K562 (cell line): ENCODE data around the gene MDC1. TPM values are rescaled to one million over a fixed set of nuclear protein-coding genes. Genes with fewer than 3 reads are reported as not detected.
A peak's percentile ranks its signal among the peaks of the same experiment; 100 is the strongest.

Experiments used
- E2F5 ChIP-seq: sonication (generic); formaldehyde crosslinking; IDR thresholded peaks from 2 replicates; pipeline ENCODE4 v1.8.0; 2022; ENCODE audit warnings: mild to moderate bottlenecking, missing genetic modification reagents
- L3MBTL2 ChIP-seq: fragments of 450-650 bp; IDR thresholded peaks from 2 replicates; pipeline ENCODE4 v1.6.1; 2016; ENCODE audit warnings: mild to moderate bottlenecking, moderate library complexity
- MTA1 ChIP-seq: fragments of 450-650 bp; IDR thresholded peaks from 2 replicates; pipeline ENCODE4 v1.6.1; 2017; ENCODE audit warnings: borderline replicate concordance
- MTA2 ChIP-seq: fragments of 450-650 bp; IDR thresholded peaks from 2 replicates; pipeline ENCODE4 v1.6.1; 2016; ENCODE audit warnings: low read depth
- NELFE ChIP-seq: IDR thresholded peaks from 2 replicates; pipeline ENCODE4 v1.6.1; 2011; ENCODE audit warnings: mild to moderate bottlenecking; ENCODE audit not compliant: insufficient read depth, insufficient read length
- PBX2 ChIP-seq, 2 experiments: IDR thresholded peaks in 1 of 2; conservative IDR thresholded peaks in 1 of 2; 2 replicates each; pipeline ENCODE4 v1.6.1; 2016; ENCODE audit warnings: low read depth in 2 of 2, mild to moderate bottlenecking in 1 of 2, missing compliant biosample characterization in 1 of 2, missing genetic modification characterization in 1 of 2, moderate library complexity in 1 of 2
- POLR2AphosphoS5 ChIP-seq: IDR thresholded peaks from 2 replicates; pipeline ENCODE4 v1.6.1; 2011; ENCODE audit warnings: mild to moderate bottlenecking, low read depth, low read length, moderate library complexity; ENCODE audit not compliant: control insufficient read depth, insufficient read depth
- PTBP1 ChIP-seq: fragments of 200-400 bp; formaldehyde crosslinking; IDR thresholded peaks from 2 replicates; pipeline ENCODE4 v1.6.1; 2017; ENCODE audit warnings: low read depth, low read length
- SMAD2 ChIP-seq: fragments of 150-350 bp; IDR thresholded peaks from 2 replicates; pipeline ENCODE4 v1.6.1; 2014; ENCODE audit warnings: low read depth, mild to moderate bottlenecking, low read length
- STAG1 ChIP-seq: sonication (generic); formaldehyde crosslinking; IDR thresholded peaks from 2 replicates; pipeline ENCODE4 v1.5.0; 2020; ENCODE audit warnings: missing genetic modification reagents, borderline replicate concordance
- STAT5B ChIP-seq: fragments of 250-450 bp; sonication (Bioruptor Pico); IDR thresholded peaks from 2 replicates; pipeline ENCODE4 v1.8.0; 2021; ENCODE audit warnings: mild to moderate bottlenecking, inconsistent platforms
- USF2 ChIP-seq: sonication (generic); formaldehyde crosslinking; IDR thresholded peaks from 2 replicates; pipeline ENCODE4 v1.5.0; 2020; ENCODE audit warnings: missing genetic modification reagents
- ZFP36 ChIP-seq: fragments of 150-350 bp; IDR thresholded peaks from 2 replicates; pipeline ENCODE4 v1.6.1; 2018; ENCODE audit warnings: low read length, low read depth; ENCODE audit not compliant: partially characterized antibody
- ZHX1 ChIP-seq: fragments of 150-350 bp; conservative IDR thresholded peaks from 2 replicates; pipeline ENCODE4 v1.6.1; 2014; ENCODE audit warnings: low read length
- ZKSCAN1 ChIP-seq: fragments of 150-350 bp; IDR thresholded peaks from 2 replicates; pipeline ENCODE4 v1.6.1; 2016; ENCODE audit warnings: low read depth, low read length
- polyA plus RNA-seq, 8 experiments: library from polyadenylated mRNA; depleted of rRNA in 4 of 8; stranded (reverse) in 5 of 8; unstranded in 3 of 8; fragments of >200 nt; fragmentation: Nextera tagmentation in 2 of 8; fragmentation: Illumina TruSeq in 1 of 8; extraction: Ambion mirVana in 2 of 8; extraction: Trizol in 1 of 8; gene quantifications; 2 replicates each; pipeline versions ENCODE4 v1.2.1 to v1.2.3, GENCODE V29; 2011 to 2014; ENCODE audit warnings: inconsistent platforms in 1 of 8, missing spikeins in 1 of 8
- total RNA-seq, 7 experiments: library from RNA; depleted of rRNA in 6 of 7; stranded (reverse); fragments of >200 nt in 6 of 7; fragmentation: Illumina TruSeq in 2 of 7; extraction: Trizol in 2 of 7; gene quantifications; 2 replicates each; pipeline versions ENCODE4 v1.2.1 to v1.2.3, GENCODE V29; 2011 to 2021; ENCODE audit warnings: low replicate concordance in 1 of 7

Gene MDC1
- total and polyA plus RNA-seq, 9 of the 15 experiments (the other 6 are each of a cell fraction or from before 2014, with no cell fraction given): 8.2 to 114 (median 20.0) TPM

GRCh38 chr6:30686009-30686907 is 30.8 kb downstream of the MDC1 start, which contains the start of gene PPP1R18 (continued):
- TF ChIP-seq STAT5B (CRISPR knock-in tag) (no peak), PTBP1 (no peak), E2F5 (CRISPR knock-in tag) (no peak), ZHX1 (no peak), NELFE (no peak), ZKSCAN1 (no peak), STAG1 (CRISPR knock-in tag) (no peak), SMAD2 (no peak), MTA1 (peak; percentile 57), L3MBTL2 (no peak), PBX2 (CRISPR knock-in tag; IDR thresholded peaks at IDR 0.05; ENCODE audit: low read depth) (no peak), PBX2 (tag; conservative IDR thresholded peaks at IDR 0.05; ENCODE audit: low read depth) (no peak), USF2 (no peak), MTA2 (no peak; the same call in 1 of the 2 replicates), POLR2AphosphoS5 (no peak), ZFP36 (no peak)
